H9 (cell line): ENCODE measurements around the gene ZNF768. TPM values are rescaled to one million over a fixed set of nuclear protein-coding genes. Genes with fewer than 3 reads are reported as not detected.

Source experiments
- DNase-seq: peaks from one replicate; pipeline ENCODE4 v3.0.0-alpha.2; 2017
- H2AFZ ChIP-seq: one replicate; pipeline ENCODE4 v1.6.1; 2013; ENCODE audit warnings: mild to moderate bottlenecking, low read length, control low read depth, moderate library complexity
- H2AK5ac ChIP-seq: 2 replicates; pipeline ENCODE4 v1.6.1; 2013; ENCODE audit warnings: low read length, control low read depth, mixed read lengths; ENCODE audit not compliant: insufficient read length
- H2BK120ac ChIP-seq: one replicate; pipeline ENCODE4 v1.6.1; 2013; ENCODE audit warnings: low read depth, mild to moderate bottlenecking, low read length, control low read depth, inconsistent platforms; ENCODE audit not compliant: poor library complexity, severe bottlenecking
- H2BK12ac ChIP-seq: 2 replicates; pipeline ENCODE4 v1.6.1; 2013; ENCODE audit warnings: low read length, control low read depth, mixed read lengths, low read depth; ENCODE audit not compliant: insufficient read length
- H2BK15ac ChIP-seq: 2 replicates; pipeline ENCODE4 v1.6.1; 2013; ENCODE audit warnings: low read depth, low read length, control low read depth
- H2BK20ac ChIP-seq: one replicate; pipeline ENCODE4 v1.6.1; 2013; ENCODE audit warnings: low read depth, mild to moderate bottlenecking, low read length, control low read depth, inconsistent platforms; ENCODE audit not compliant: poor library complexity, severe bottlenecking
- H2BK5ac ChIP-seq: 2 replicates; pipeline ENCODE4 v1.6.1; 2013; ENCODE audit warnings: low read length, control low read depth, mixed read lengths; ENCODE audit not compliant: insufficient read length
- H3K14ac ChIP-seq: 2 replicates; pipeline ENCODE4 v1.6.1; 2013; ENCODE audit warnings: low read length, control low read depth; ENCODE audit not compliant: insufficient read depth
- H3K18ac ChIP-seq: 2 replicates; pipeline ENCODE4 v1.6.1; 2013; ENCODE audit warnings: low read depth, mild to moderate bottlenecking, mixed read lengths, low read length, control low read depth; ENCODE audit not compliant: insufficient read length
- H3K23ac ChIP-seq: 2 replicates; pipeline ENCODE4 v1.6.1; 2013; ENCODE audit warnings: low read length, control low read depth, mixed read lengths, low read depth; ENCODE audit not compliant: insufficient read length
- H3K23me2 ChIP-seq: 2 replicates; pipeline ENCODE4 v1.6.1; 2013; ENCODE audit warnings: low read depth, mild to moderate bottlenecking, mixed read lengths, low read length, control low read depth; ENCODE audit not compliant: insufficient read length, poor library complexity, severe bottlenecking
- H3K27ac ChIP-seq: 2 replicates; pipeline ENCODE4 v1.5.1; 2013; ENCODE audit warnings: low read length, control low read depth, mixed read lengths, low read depth; ENCODE audit not compliant: insufficient read length
- H3K27me3 ChIP-seq: 2 replicates; pipeline ENCODE4 v1.6.1; 2013; ENCODE audit warnings: low read length, control low read depth, inconsistent platforms; ENCODE audit not compliant: insufficient read depth
- H3K4ac ChIP-seq: 2 replicates; pipeline ENCODE4 v1.6.1; 2013; ENCODE audit warnings: low read depth, mild to moderate bottlenecking, control low read depth, inconsistent platforms, low read length, moderate library complexity
- H3K4me1 ChIP-seq: 2 replicates; pipeline ENCODE4 v1.6.1; 2013; ENCODE audit warnings: low read length, control low read depth, inconsistent platforms; ENCODE audit not compliant: insufficient read depth
- H3K4me2 ChIP-seq: 2 replicates; pipeline ENCODE4 v1.6.1; 2013; ENCODE audit warnings: low read length, control low read depth, mixed read lengths; ENCODE audit not compliant: insufficient read length, insufficient read depth
- H3K56ac ChIP-seq: 2 replicates; pipeline ENCODE4 v1.6.1; 2013; ENCODE audit warnings: low read depth, mild to moderate bottlenecking, mixed read lengths, low read length, control low read depth; ENCODE audit not compliant: insufficient read length
- H3K79me1 ChIP-seq: 2 replicates; pipeline ENCODE4 v1.6.1; 2013; ENCODE audit warnings: low read depth, mild to moderate bottlenecking, moderate library complexity, low read length, control low read depth, inconsistent platforms; ENCODE audit not compliant: insufficient read depth, poor library complexity, severe bottlenecking
- H3K79me2 ChIP-seq: 2 replicates; pipeline ENCODE4 v1.6.1; 2013; ENCODE audit warnings: low read length, control low read depth, inconsistent platforms; ENCODE audit not compliant: insufficient read depth
- H3K9ac ChIP-seq: 2 replicates; pipeline ENCODE4 v1.6.1; 2013; ENCODE audit warnings: low read length, control low read depth, mixed read lengths; ENCODE audit not compliant: insufficient read length; ENCODE audit errors: extremely low read depth
- H3K9me3 ChIP-seq: one replicate; pipeline ENCODE4 v1.6.1; 2013; ENCODE audit warnings: low read depth, low read length, inconsistent platforms; ENCODE audit not compliant: control insufficient read depth
- H3T11ph ChIP-seq: one replicate; pipeline ENCODE4 v1.6.1; 2013; ENCODE audit warnings: mild to moderate bottlenecking, low read length, control low read depth, inconsistent platforms
- H4K20me1 ChIP-seq: one replicate; pipeline ENCODE4 v1.6.1; 2013; ENCODE audit not compliant: control insufficient read depth, insufficient read length, insufficient read depth
- H4K5ac ChIP-seq: 2 replicates; pipeline ENCODE4 v1.6.1; 2013; ENCODE audit warnings: low read depth, mild to moderate bottlenecking, mixed read lengths, low read length, control low read depth; ENCODE audit not compliant: insufficient read length
- H4K8ac ChIP-seq: replicated peaks from 2 replicates; pipeline ENCODE4 v1.6.1; 2013; ENCODE audit warnings: low read length, control low read depth, mixed read lengths, low read depth; ENCODE audit not compliant: insufficient read length
- H4K91ac ChIP-seq: 2 replicates; pipeline ENCODE4 v1.6.1; 2013; ENCODE audit warnings: low read depth, mild to moderate bottlenecking, moderate library complexity, mixed read lengths, low read length, control low read depth; ENCODE audit not compliant: insufficient read length
- H3K27ac Mint-ChIP-seq, 3 experiments: 2 replicates in 2 of 3; 3 replicates in 1 of 3; pipeline ENCODE4 v1.8.0; 2020 to 2021; ENCODE audit warnings: mixed read lengths in 3 of 3, mild to moderate bottlenecking in 1 of 3, moderate library complexity in 1 of 3
- H3K27me3 Mint-ChIP-seq: 2 replicates; pipeline ENCODE4 v1.8.0; 2021; ENCODE audit warnings: low read depth, mild to moderate bottlenecking, moderate library complexity, mixed read lengths
- H3K36me3 Mint-ChIP-seq, 3 experiments: 2 replicates in 2 of 3; 3 replicates in 1 of 3; pipeline ENCODE4 v1.8.0; 2020 to 2021; ENCODE audit warnings: low read depth in 3 of 3, mixed read lengths in 3 of 3; ENCODE audit not compliant: insufficient read depth in 1 of 3
- H3K4me1 Mint-ChIP-seq, 2 experiments: 2 replicates each; pipeline ENCODE4 v1.8.0; 2020; ENCODE audit warnings: mixed read lengths in 2 of 2
- H3K4me3 Mint-ChIP-seq, 2 experiments: 2 replicates in 1 of 2; 3 replicates in 1 of 2; pipeline ENCODE4 v1.8.0; 2020 to 2021; ENCODE audit warnings: mild to moderate bottlenecking in 2 of 2, mixed read lengths in 2 of 2, moderate library complexity in 1 of 2
- H3K9me3 Mint-ChIP-seq, 2 experiments: 2 replicates in 1 of 2; 3 replicates in 1 of 2; pipeline ENCODE4 v1.8.0; 2020; ENCODE audit warnings: mild to moderate bottlenecking in 2 of 2, mixed read lengths in 2 of 2, moderate library complexity in 1 of 2
- CTCF ChIP-seq: fragments of 200-600 bp; sonication (generic); conservative IDR thresholded peaks from 3 replicates; pipeline ENCODE4 v1.8.0; 2021; ENCODE audit warnings: antibody characterized with exemption, mild to moderate bottlenecking
- WGBS: extraction: QIAGEN DNeasy Blood & Tissue Kit; methylation state at CpG from one replicate; pipeline ENCODE4 v1.1.7; 2013; ENCODE audit warnings: missing lambda C conversion rate, low lambda C conversion rate, mixed read lengths; ENCODE audit not compliant: insufficient read length; ENCODE audit errors: extremely low coverage; 5-methylcytosine and 5-hydroxymethylcytosine counted together
- long read RNA-seq: library from polyadenylated mRNA; unstranded; transcript quantifications from one replicate; pipeline ENCODE4 v2.0.0, GENCODE V29; 2020
- total RNA-seq: library from RNA; stranded (reverse); gene quantifications from 2 replicates; pipeline ENCODE4 v1.2.1, GENCODE V29; 2021

Gene ZNF768
- total RNA-seq = 39.0 and 40.0 TPM in 2 replicates
- long read RNA-seq, partial matches to known transcripts = 0 of 14 reads
- long read RNA-seq, other reads (novel, unspliced or antisense) = 6 of 14 reads

GRCh38 chr16:30526137-30526822, at the start of gene ZNF768:
TSS of gene ZNF768 (minus strand) at chr16:30526566. CDS start at chr16:30526413, 153 bp downstream.
- H2BK15ac ChIP-seq = no peak within 1 kb of the TSS; the same call in 1 of the 2 replicates
- H3K4me2 ChIP-seq = peak within 1 kb of the TSS; percentile 83
- no peak within 1 kb of the TSS for H4K8ac ChIP-seq
- TF ChIP-seq CTCF = no peak
- no peak within 1 kb of the TSS for H2BK20ac ChIP-seq
- no peak within 1 kb of the TSS for H4K5ac ChIP-seq
- peaks cover 2% of the 10 kb centered on the region; the same call in 1 of the 2 replicates for H3K4me1 ChIP-seq
- H3K79me1 ChIP-seq = no peaks in the 10 kb centered on the region
- H3K27ac Mint-ChIP-seq = peak within 1 kb of the TSS; percentile 66 to 92 (median 90); a peak in 5 of 7 replicates
- H3K36me3 Mint-ChIP-seq = peaks cover 0 to 24% (median 17%) of the 10 kb centered on the region in 3 experiments; a peak in 5 of 7 replicates
- WGBS = no CpG with 5 or more reads among the region's 73 CpGs
- H3K9me3 ChIP-seq = no peaks in the 10 kb centered on the region
- no peak within 1 kb of the TSS for H3K56ac ChIP-seq
- no peaks in the 10 kb centered on the region for H3K27me3 ChIP-seq
- H3K14ac ChIP-seq = peak within 1 kb of the TSS; percentile 93
- H3K27ac ChIP-seq = peak within 1 kb of the TSS; percentile 65
- H2AFZ ChIP-seq = no peak within 1 kb of the TSS
- H2AK5ac ChIP-seq = no peak within 1 kb of the TSS
- no peak within 1 kb of the TSS for H3K23ac ChIP-seq
- DNase-seq = peak; percentile 83
- no peak within 1 kb of the TSS for H3T11ph ChIP-seq
- H3K4me1 Mint-ChIP-seq = peaks cover 16% of the 10 kb centered on the region in 2 experiments
- H2BK120ac ChIP-seq = no peak within 1 kb of the TSS
- H2BK5ac ChIP-seq = no peak within 1 kb of the TSS
- no peak within 1 kb of the TSS for H3K4ac ChIP-seq
- H4K91ac ChIP-seq = no peak within 1 kb of the TSS
- H3K9me3 Mint-ChIP-seq = no peaks in the 10 kb centered on the region
- H4K20me1 ChIP-seq = no peaks in the 10 kb centered on the region
- H3K23me2 ChIP-seq = peaks cover 15% of the 10 kb centered on the region
- peak within 1 kb of the TSS; percentile 94 for H3K18ac ChIP-seq
- H2BK12ac ChIP-seq = no peak within 1 kb of the TSS
- no peaks in the 10 kb centered on the region for H3K79me2 ChIP-seq
- H3K4me3 Mint-ChIP-seq = peak within 1 kb of the TSS; percentile 74 to 89
- no peaks in the 10 kb centered on the region for H3K27me3 Mint-ChIP-seq
- H3K9ac ChIP-seq = peak within 1 kb of the TSS; percentile 70
